Neural progenitor cell (in vitro differentiated cells): ENCODE results near the gene ZNF888. TPM values are rescaled to one million over a fixed set of nuclear protein-coding genes. Genes with fewer than 3 reads are reported as not detected.
A peak's percentile ranks its signal among the peaks of the same experiment; 100 is the strongest.
"Not testable (repeated sequence)": the region's sequence is repeated elsewhere in the genome, so short reads cannot be mapped to it uniquely, and the experiment has no call there.

Experiments used
- DNase-seq: peaks from one replicate; pipeline ENCODE4 v3.0.0-alpha.2; 2016; ENCODE audit warnings: low spot score
- H2AFZ ChIP-seq: fragments of 200-600 bp; sonication (generic); replicated peaks from 2 replicates; pipeline ENCODE4 v1.6.1; 2016; ENCODE audit warnings: antibody characterized with exemption
- H3F3A ChIP-seq: fragments of 200-600 bp; sonication (generic); 2 replicates; pipeline ENCODE4 v1.6.1; 2016; ENCODE audit warnings: antibody characterized with exemption, low read depth
- H3K27ac ChIP-seq: fragments of 200-600 bp; sonication (generic); 2 replicates; pipeline ENCODE4 v1.5.1; 2016; ENCODE audit warnings: mild to moderate bottlenecking
- H3K27me3 ChIP-seq: fragments of 200-600 bp; sonication (generic); 2 replicates; pipeline ENCODE4 v1.6.1; 2016; ENCODE audit warnings: mild to moderate bottlenecking, moderate library complexity
- H3K36me3 ChIP-seq: fragments of 200-600 bp; sonication (generic); 2 replicates; pipeline ENCODE4 v1.5.1; 2016
- H3K4me1 ChIP-seq: fragments of 200-600 bp; sonication (generic); 2 replicates; pipeline ENCODE4 v1.6.1; 2016; ENCODE audit warnings: mixed run types
- H3K4me2 ChIP-seq: fragments of 200-600 bp; sonication (generic); 2 replicates; pipeline ENCODE4 v1.6.1; 2016
- H3K4me3 ChIP-seq: fragments of 200-600 bp; sonication (generic); 2 replicates; pipeline ENCODE4 v1.5.1; 2016
- H3K79me2 ChIP-seq: fragments of 200-600 bp; sonication (generic); 2 replicates; pipeline ENCODE4 v1.6.1; 2016; ENCODE audit warnings: low read depth
- H3K9ac ChIP-seq: fragments of 200-600 bp; sonication (generic); 2 replicates; pipeline ENCODE4 v1.6.1; 2016
- H3K9me3 ChIP-seq: fragments of 200-600 bp; sonication (generic); 2 replicates; pipeline ENCODE4 v1.5.1; 2016; ENCODE audit warnings: low read depth
- H4K20me1 ChIP-seq: fragments of 200-600 bp; sonication (generic); 2 replicates; pipeline ENCODE4 v1.6.1; 2016; ENCODE audit warnings: low read depth
- H3K27ac Mint-ChIP-seq: 3 replicates; pipeline ENCODE4 v1.8.0; 2021; ENCODE audit warnings: mixed read lengths
- H3K27me3 Mint-ChIP-seq: 2 replicates; pipeline ENCODE4 v1.8.0; 2022; ENCODE audit warnings: low read depth, mild to moderate bottlenecking, inconsistent platforms, moderate library complexity, mixed read lengths; ENCODE audit not compliant: insufficient read depth
- H3K36me3 Mint-ChIP-seq: 3 replicates; pipeline ENCODE4 v1.8.0; 2021; ENCODE audit warnings: mixed read lengths
- H3K4me1 Mint-ChIP-seq: 3 replicates; pipeline ENCODE4 v1.8.0; 2021; ENCODE audit warnings: mixed read lengths
- H3K4me3 Mint-ChIP-seq: 3 replicates; pipeline ENCODE4 v1.8.0; 2021; ENCODE audit warnings: mild to moderate bottlenecking, moderate library complexity, mixed read lengths
- H3K9me3 Mint-ChIP-seq: 3 replicates; pipeline ENCODE4 v1.8.0; 2020; ENCODE audit warnings: mixed read lengths
- EZH2 ChIP-seq: fragments of 200-600 bp; sonication (generic); IDR thresholded peaks from 2 replicates; pipeline ENCODE4 v1.6.1; 2017; ENCODE audit warnings: antibody characterized with exemption, mild to moderate bottlenecking, moderate library complexity
- EZH2phosphoT487 ChIP-seq: fragments of 200-600 bp; sonication (generic); IDR thresholded peaks from 2 replicates; pipeline ENCODE4 v1.6.1; 2017; ENCODE audit warnings: antibody characterized with exemption
- total RNA-seq: library from RNA; depleted of rRNA; stranded (reverse); fragments of >200 nt; gene quantifications from 2 replicates; pipeline ENCODE4 v1.2.3, GENCODE V29; 2015; ENCODE audit warnings: low replicate concordance
- TF ChIP-seq, protein P1 (sequence below): fragments of 200-600 bp; sonication (generic); IDR thresholded peaks from 2 replicates; pipeline ENCODE4 v1.5.1; 2017; ENCODE audit warnings: antibody characterized with exemption, mild to moderate bottlenecking

ZNF888 gene
- total RNA-seq, 1 donor from 2014 or later, result 11.6 TPM

DNA sequence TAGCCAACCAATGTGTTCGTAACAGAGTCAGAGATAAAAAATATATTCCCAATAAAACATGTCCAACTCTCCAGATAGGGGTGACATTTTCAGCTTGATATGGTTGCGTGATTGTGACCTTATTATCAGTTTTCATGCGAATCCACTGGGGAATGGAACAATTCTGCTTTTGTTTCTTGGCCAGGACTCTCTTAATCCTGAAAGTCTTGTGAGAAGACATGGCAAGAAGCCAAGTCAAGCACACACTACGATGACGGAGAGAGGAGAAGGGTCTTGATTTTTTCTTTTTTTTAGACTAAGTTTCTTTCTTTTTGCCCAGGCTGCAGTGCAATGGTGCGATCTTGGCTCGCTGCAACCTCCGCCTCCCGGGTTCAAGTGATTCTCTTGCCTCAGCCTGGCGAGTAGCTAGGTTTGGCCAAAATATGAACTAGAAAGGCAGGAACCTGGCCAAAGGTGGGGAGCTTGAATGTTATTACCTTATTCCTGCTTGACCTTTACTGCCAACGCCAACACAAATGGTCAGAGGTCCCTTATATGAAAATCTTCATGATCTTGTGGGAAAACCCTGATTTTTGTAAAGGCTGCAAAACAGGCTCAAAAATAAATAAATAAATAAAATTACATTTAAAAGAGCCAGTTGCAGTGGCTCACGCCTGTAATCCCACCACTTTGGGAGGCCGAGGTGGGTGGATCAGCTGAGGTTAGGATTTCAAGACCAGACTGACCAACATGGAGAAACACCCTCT, 25.0 kb upstream of the ZNF888 start:
- Histone ChIP-seq H3K9me3 (peaks cover 29% of the 10 kb centered on the region), H3K27me3 (no peaks in the 10 kb centered on the region), H2AFZ (no peak overlapping the region), H3F3A (peaks cover 36% of the 10 kb centered on the region), H3K4me3 (no peak overlapping the region), H4K20me1 (no peaks in the 10 kb centered on the region), H3K4me2 (no peak overlapping the region), H3K9ac (no peak overlapping the region), H3K27ac (no peak overlapping the region), H3K4me1 (peaks cover 10% of the 10 kb centered on the region), H3K36me3 (peaks cover 43% of the 10 kb centered on the region), H3K79me2 (no peaks in the 10 kb centered on the region)
- peaks cover 71% of the 10 kb centered on the region for H3K9me3 Mint-ChIP-seq
- H3K27me3 Mint-ChIP-seq, result peaks cover 10% of the 10 kb centered on the region
- peaks cover 3% of the 10 kb centered on the region for H3K4me1 Mint-ChIP-seq
- no peak for TF ChIP-seq EZH2
- TF ChIP-seq, protein P1, sequence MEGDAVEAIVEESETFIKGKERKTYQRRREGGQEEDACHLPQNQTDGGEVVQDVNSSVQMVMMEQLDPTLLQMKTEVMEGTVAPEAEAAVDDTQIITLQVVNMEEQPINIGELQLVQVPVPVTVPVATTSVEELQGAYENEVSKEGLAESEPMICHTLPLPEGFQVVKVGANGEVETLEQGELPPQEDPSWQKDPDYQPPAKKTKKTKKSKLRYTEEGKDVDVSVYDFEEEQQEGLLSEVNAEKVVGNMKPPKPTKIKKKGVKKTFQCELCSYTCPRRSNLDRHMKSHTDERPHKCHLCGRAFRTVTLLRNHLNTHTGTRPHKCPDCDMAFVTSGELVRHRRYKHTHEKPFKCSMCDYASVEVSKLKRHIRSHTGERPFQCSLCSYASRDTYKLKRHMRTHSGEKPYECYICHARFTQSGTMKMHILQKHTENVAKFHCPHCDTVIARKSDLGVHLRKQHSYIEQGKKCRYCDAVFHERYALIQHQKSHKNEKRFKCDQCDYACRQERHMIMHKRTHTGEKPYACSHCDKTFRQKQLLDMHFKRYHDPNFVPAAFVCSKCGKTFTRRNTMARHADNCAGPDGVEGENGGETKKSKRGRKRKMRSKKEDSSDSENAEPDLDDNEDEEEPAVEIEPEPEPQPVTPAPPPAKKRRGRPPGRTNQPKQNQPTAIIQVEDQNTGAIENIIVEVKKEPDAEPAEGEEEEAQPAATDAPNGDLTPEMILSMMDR, result no peak
- TF ChIP-seq EZH2phosphoT487, result no peak
- no peak overlapping the region for H3K4me3 Mint-ChIP-seq
- no peak for DNase-seq
- peaks cover 56% of the 10 kb centered on the region for H3K36me3 Mint-ChIP-seq
- no peak overlapping the region for H3K27ac Mint-ChIP-seq

DNA sequence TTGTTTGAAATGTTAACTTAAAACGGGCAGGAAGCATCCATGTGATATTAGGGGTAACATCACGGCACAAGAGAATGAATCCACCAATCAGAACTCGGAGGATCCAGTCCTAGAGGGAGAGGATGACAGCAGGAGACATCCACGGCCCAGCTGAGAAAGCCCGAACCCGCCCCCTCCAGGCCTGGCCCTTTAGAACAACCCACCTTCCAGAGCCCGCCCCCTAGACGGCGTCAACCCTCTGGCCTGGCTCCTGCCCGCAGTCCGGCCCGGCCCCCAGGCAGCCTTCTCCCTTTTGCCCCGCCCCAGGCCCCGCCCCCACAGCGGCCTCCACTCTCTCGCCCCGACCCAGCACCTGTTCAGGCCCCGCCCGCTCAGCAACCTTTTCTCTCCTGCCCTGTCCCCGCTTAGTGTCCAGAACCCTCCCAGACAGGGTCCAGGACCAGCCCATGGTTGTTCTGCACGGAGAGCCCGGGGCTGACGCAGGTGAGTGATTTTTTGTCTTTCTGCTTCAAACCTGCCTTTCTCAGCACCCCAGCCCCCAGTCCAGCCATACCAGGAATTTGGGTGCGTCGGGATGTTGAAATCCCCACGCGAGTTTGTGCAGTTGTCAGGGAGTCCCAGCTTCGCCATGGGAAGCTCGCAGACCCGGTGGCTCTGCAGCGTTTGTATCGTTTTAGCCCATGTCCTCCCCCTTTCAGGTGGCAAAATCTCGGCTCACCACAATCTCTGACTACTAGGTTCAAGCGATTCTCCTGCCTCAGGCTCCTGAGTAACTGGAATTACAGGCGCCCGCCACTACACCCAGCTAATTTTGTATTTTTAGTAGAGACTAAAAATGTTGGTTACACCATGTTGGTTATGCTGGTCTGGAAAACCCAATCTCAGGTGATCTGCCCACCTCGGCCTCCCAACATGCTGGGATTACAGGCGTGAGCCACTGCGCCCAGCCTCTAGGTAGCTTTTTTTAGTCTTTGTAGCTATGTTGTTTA, 23.4 kb upstream of the ZNF888 start:
- Histone ChIP-seq H3K9me3 (peaks cover 28% of the 10 kb centered on the region), H3K4me2 (peak overlapping the region; percentile 25), H3K9ac (no peak overlapping the region), H4K20me1 (no peaks in the 10 kb centered on the region), H3K27ac (no peak overlapping the region), H2AFZ (no peak overlapping the region), H3K36me3 (peaks cover 27% of the 10 kb centered on the region), H3K4me1 (peaks cover 11% of the 10 kb centered on the region), H3F3A (peaks cover 51% of the 10 kb centered on the region), H3K4me3 (no peak overlapping the region), H3K79me2 (no peaks in the 10 kb centered on the region), H3K27me3 (no peaks in the 10 kb centered on the region)
- no peak overlapping the region for H3K27ac Mint-ChIP-seq
- peaks cover 40% of the 10 kb centered on the region for H3K36me3 Mint-ChIP-seq
- H3K9me3 Mint-ChIP-seq, result peaks cover 59% of the 10 kb centered on the region
- peaks cover 5% of the 10 kb centered on the region for H3K4me1 Mint-ChIP-seq
- DNase-seq, result peak; percentile 83
- H3K4me3 Mint-ChIP-seq, result no peak overlapping the region
- H3K27me3 Mint-ChIP-seq, result peaks cover 10% of the 10 kb centered on the region
- TF ChIP-seq, protein P1, result no peak
- no peak for TF ChIP-seq EZH2phosphoT487
- no peak for TF ChIP-seq EZH2

DNA sequence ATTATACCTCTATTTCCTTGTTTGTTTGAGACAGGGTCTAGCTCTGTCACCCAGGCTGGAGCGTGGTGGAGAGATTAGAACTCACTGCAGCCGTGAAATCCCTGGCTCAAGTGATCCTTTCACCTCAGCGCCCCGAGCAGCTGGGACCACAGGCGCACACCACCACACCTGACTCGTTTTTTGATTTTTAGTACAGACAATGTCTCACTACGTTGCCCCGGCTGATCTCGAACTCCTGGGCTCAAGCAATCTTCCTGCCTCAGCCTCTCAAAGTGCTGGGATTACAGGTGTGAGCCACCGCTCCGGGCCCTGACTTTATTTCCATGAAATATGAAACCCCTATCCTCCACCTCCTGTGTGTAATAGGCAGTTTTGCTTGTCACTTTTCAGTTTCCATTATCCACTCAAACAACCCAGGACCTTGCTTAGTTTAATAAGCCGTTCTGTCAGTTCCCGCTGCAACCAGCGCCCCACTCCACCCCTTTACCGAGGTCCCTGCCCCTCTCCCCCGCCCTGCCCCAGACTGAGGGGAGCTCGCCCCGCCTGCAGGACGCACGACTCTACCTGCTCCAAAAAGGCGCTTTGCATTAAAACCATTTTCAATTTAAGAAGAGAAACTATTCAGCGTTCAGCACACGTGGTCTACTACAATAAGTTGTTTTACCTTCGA, 22.6 kb upstream of the ZNF888 start:
- Histone ChIP-seq H4K20me1 (no peaks in the 10 kb centered on the region), H3K9me3 (peaks cover 20% of the 10 kb centered on the region), H3K9ac (no peak overlapping the region), H3K4me2 (peak overlapping the region; percentile 25), H3K79me2 (peaks cover 3% of the 10 kb centered on the region), H2AFZ (no peak overlapping the region), H3K27me3 (no peaks in the 10 kb centered on the region), H3K27ac (no peak overlapping the region), H3K36me3 (peaks cover 19% of the 10 kb centered on the region), H3F3A (peaks cover 54% of the 10 kb centered on the region), H3K4me1 (peaks cover 11% of the 10 kb centered on the region), H3K4me3 (no peak overlapping the region)
- Mint-ChIP-seq H3K9me3 (peaks cover 53% of the 10 kb centered on the region), H3K36me3 (peaks cover 34% of the 10 kb centered on the region), H3K4me3 (no peak overlapping the region), H3K27ac (no peak overlapping the region), H3K4me1 (peaks cover 10% of the 10 kb centered on the region), H3K27me3 (peaks cover 13% of the 10 kb centered on the region)
- TF ChIP-seq, protein P1, result no peak
- TF ChIP-seq EZH2phosphoT487, result no peak
- TF ChIP-seq EZH2, result no peak
- no peak for DNase-seq

DNA sequence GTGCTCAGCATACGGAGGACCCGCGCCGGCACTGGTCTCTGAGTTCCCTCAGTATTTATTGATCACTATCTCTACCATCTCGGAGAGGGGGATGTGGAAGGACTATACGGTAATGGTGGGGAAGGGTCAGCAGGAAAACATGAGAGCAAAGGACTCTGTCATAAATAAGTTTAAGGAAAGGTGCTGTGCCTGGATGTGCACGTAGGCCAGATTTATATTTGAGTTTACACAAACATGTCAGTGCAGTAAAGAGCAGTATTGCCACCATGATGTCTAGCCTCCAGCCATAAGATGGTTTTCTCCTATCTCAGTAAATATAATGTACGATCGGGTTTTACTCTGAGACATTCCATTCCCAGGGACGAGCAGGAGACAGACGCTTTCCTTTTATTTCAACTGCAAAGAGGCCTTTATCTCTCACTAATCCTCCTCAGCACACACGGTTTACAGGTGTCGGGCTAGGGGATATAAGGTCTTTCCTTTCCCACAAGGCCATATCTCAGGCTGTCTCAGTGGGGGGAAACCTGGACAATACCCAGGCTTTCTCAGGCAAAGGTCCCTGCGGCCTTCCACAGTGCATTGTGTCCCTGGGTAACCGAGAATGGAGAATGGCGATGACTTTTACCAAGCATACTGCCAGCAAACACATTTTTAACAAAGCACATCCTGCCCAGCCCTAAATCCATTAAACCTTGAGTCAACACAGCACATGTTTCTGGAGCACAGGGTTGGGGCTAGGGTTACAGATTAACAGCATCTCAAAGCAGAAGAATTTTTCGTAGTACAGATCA, 21.7 kb upstream of the ZNF888 start:
- peak; percentile 54 for DNase-seq
- not testable (repeated sequence) for H3K27ac ChIP-seq, H4K20me1 ChIP-seq, H3K36me3 ChIP-seq, H3K4me3 ChIP-seq, H3K27ac Mint-ChIP-seq, H3K4me3 Mint-ChIP-seq, H3K9ac ChIP-seq, H2AFZ ChIP-seq, H3K27me3 ChIP-seq
- peaks cover 13% of the 10 kb centered on the region for H3K27me3 Mint-ChIP-seq
- H3K4me1 ChIP-seq, result peaks cover 11% of the 10 kb centered on the region
- peaks cover 10% of the 10 kb centered on the region for H3K4me1 Mint-ChIP-seq
- H3K79me2 ChIP-seq, result peaks cover 11% of the 10 kb centered on the region
- peaks cover 44% of the 10 kb centered on the region for H3K9me3 Mint-ChIP-seq
- H3K4me2 ChIP-seq, result peak overlapping the region; percentile 19
- peaks cover 25% of the 10 kb centered on the region for H3K36me3 Mint-ChIP-seq
- H3F3A ChIP-seq, result peaks cover 54% of the 10 kb centered on the region
- peaks cover 11% of the 10 kb centered on the region for H3K9me3 ChIP-seq
